ENCODE measurements around the gene FAM221B.

DNA sequence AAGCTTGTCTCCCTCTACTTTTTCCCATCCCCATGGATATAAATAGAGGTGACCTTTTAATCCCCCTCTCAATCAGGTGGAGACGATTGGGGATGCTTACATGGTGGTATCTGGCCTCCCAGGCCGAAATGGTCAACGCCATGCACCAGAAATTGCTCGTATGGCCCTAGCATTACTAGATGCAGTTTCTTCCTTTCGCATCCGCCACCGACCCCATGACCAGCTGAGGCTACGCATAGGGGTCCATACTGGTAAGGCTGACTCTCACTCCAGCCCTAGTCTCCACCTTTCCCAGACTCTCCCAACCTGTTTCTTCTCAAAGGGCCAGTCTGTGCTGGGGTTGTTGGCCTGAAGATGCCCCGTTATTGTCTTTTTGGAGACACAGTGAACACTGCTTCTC, 20.1 kb downstream of the FAM221B start:
- no peak for TF ChIP-seq ZNF274 (IDR thresholded peaks at IDR 0.05; ENCODE audit: low read depth, low read length)
- no peak for TF ChIP-seq YY1 (IDR thresholded peaks at IDR 0.05; ENCODE audit: insufficient read depth, insufficient read length)
- no peak for TF ChIP-seq SUZ12 (IDR thresholded peaks at IDR 0.05; ENCODE audit: extremely low read depth, insufficient read depth, insufficient read length)

Measured in NT2/D1 (cell line).